HepG2 (cell line): ENCODE results near the gene RAB24.

Experiments
- ATF7 ChIP-seq, 2 experiments: fragments of 450-650 bp in 1 of 2; sonication (generic) in 1 of 2; formaldehyde crosslinking in 1 of 2; IDR thresholded peaks; 2 replicates each; pipeline versions ENCODE4 v1.4.0 to v1.6.1; 2016 to 2020; ENCODE audit warnings: antibody characterized with exemption in 1 of 2, mild to moderate bottlenecking in 1 of 2, missing genetic modification reagents in 1 of 2
- BCLAF1 ChIP-seq: fragments of 450-650 bp; IDR thresholded peaks from 2 replicates; pipeline ENCODE4 v1.6.1; 2017; ENCODE audit warnings: mild to moderate bottlenecking
- CTCF ChIP-seq: sonication (generic); formaldehyde crosslinking; IDR thresholded peaks from 2 replicates; pipeline ENCODE4 v1.5.0; 2020; ENCODE audit warnings: mild to moderate bottlenecking, missing genetic modification reagents, moderate library complexity
- DZIP1 ChIP-seq: sonication (generic); formaldehyde crosslinking; IDR thresholded peaks from 2 replicates; pipeline ENCODE4 v1.5.0; 2020; ENCODE audit warnings: mild to moderate bottlenecking, missing genetic modification reagents
- POLR2G ChIP-seq: fragments of 200-400 bp; formaldehyde crosslinking; IDR thresholded peaks from 2 replicates; pipeline ENCODE4 v1.6.1; 2018; ENCODE audit warnings: mild to moderate bottlenecking, low read depth, low read length, moderate library complexity
- SMAD1 ChIP-seq: sonication (generic); formaldehyde crosslinking; IDR thresholded peaks from 2 replicates; pipeline ENCODE4 v1.4.0; 2020; ENCODE audit warnings: missing genetic modification reagents, low read depth, mild to moderate bottlenecking, borderline replicate concordance
- SUZ12 ChIP-seq: fragments of 150-350 bp; IDR thresholded peaks from 2 replicates; pipeline ENCODE4 v1.6.1; 2014; ENCODE audit warnings: low read depth, low read length
- ZBTB49 ChIP-seq: sonication (generic); formaldehyde crosslinking; IDR thresholded peaks from 2 replicates; pipeline ENCODE4 v1.4.0; 2020; ENCODE audit warnings: missing genetic modification reagents, borderline replicate concordance
- ZKSCAN8 ChIP-seq: IDR thresholded peaks from 2 replicates; pipeline ENCODE4 v1.6.1; 2016; ENCODE audit warnings: borderline replicate concordance, missing genetic modification reagents, missing compliant biosample characterization
- ZNF12 ChIP-seq: sonication (generic); formaldehyde crosslinking; IDR thresholded peaks from 2 replicates; pipeline ENCODE4 v1.5.0; 2020; ENCODE audit warnings: missing genetic modification reagents
- ZNF510 ChIP-seq: sonication (generic); formaldehyde crosslinking; IDR thresholded peaks from 2 replicates; pipeline ENCODE4 v1.4.0; 2020; ENCODE audit warnings: low read depth, mild to moderate bottlenecking, missing genetic modification reagents
- ZNF609 ChIP-seq: sonication (generic); formaldehyde crosslinking; IDR thresholded peaks from 2 replicates; pipeline ENCODE4 v1.4.0; 2020; ENCODE audit warnings: mild to moderate bottlenecking, missing genetic modification reagents, borderline replicate concordance

GRCh38 chr5:177353093-177353492 lies 49.6 kb upstream of the RAB24 start:
- no peak for TF ChIP-seq CTCF
- no peak for TF ChIP-seq ATF7 (IDR thresholded peaks at IDR 0.05)
- TF ChIP-seq ATF7 (CRISPR knock-in tag; IDR thresholded peaks at IDR 0.05) = no peak
- TF ChIP-seq DZIP1 = no peak
- TF ChIP-seq POLR2G = no peak
- TF ChIP-seq SUZ12 = no peak
- no peak for TF ChIP-seq ZNF12 (CRISPR knock-in tag)
- TF ChIP-seq ZNF510 (CRISPR knock-in tag) = no peak
- TF ChIP-seq ZKSCAN8 (CRISPR knock-in tag) = no peak
- TF ChIP-seq BCLAF1 = no peak
- no peak for TF ChIP-seq ZBTB49 (CRISPR knock-in tag)
- TF ChIP-seq SMAD1 = no peak
- TF ChIP-seq ZNF609 (CRISPR knock-in tag) = no peak
